22Rv1 (cell line): ENCODE measurements around the gene LRRTM4.

Experiments
- H3K27ac ChIP-seq: fragments of 450-650 bp; 2 replicates; pipeline ENCODE4 v1.5.1; 2017
- ZFX ChIP-seq: fragments of 450-650 bp; IDR thresholded peaks from 2 replicates; pipeline ENCODE4 v1.6.1; 2017; ENCODE audit warnings: antibody characterized with exemption, borderline replicate concordance
- TF ChIP-seq, protein P1 (sequence below): fragments of 450-650 bp; IDR thresholded peaks from 2 replicates; pipeline ENCODE4 v1.5.1; 2017; ENCODE audit warnings: mild to moderate bottlenecking

Gene LRRTM4

DNA sequence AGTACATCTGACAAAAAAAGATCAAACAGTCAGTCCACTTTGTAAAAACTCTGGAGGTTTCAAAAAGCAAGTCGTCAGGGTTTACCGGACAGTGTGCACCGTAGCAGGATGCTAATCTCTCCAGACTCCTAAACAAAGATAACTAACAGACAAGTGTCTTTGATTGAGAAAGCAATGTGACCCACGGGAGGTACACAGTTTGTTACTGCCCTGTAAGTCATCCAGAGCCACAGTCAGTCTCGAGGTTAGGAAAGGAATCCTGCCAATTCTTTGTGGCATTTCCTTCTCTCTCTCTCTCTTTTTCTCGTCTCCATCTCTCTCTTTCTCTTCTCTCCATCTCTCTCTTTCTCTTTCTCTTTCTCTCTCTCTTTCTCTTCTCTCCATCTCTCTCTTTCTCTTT lies 42.8 kb downstream of the LRRTM4 start:
- no peak overlapping the region for H3K27ac ChIP-seq
- TF ChIP-seq, protein P1, sequence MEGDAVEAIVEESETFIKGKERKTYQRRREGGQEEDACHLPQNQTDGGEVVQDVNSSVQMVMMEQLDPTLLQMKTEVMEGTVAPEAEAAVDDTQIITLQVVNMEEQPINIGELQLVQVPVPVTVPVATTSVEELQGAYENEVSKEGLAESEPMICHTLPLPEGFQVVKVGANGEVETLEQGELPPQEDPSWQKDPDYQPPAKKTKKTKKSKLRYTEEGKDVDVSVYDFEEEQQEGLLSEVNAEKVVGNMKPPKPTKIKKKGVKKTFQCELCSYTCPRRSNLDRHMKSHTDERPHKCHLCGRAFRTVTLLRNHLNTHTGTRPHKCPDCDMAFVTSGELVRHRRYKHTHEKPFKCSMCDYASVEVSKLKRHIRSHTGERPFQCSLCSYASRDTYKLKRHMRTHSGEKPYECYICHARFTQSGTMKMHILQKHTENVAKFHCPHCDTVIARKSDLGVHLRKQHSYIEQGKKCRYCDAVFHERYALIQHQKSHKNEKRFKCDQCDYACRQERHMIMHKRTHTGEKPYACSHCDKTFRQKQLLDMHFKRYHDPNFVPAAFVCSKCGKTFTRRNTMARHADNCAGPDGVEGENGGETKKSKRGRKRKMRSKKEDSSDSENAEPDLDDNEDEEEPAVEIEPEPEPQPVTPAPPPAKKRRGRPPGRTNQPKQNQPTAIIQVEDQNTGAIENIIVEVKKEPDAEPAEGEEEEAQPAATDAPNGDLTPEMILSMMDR: no peak
- TF ChIP-seq ZFX: no peak

DNA sequence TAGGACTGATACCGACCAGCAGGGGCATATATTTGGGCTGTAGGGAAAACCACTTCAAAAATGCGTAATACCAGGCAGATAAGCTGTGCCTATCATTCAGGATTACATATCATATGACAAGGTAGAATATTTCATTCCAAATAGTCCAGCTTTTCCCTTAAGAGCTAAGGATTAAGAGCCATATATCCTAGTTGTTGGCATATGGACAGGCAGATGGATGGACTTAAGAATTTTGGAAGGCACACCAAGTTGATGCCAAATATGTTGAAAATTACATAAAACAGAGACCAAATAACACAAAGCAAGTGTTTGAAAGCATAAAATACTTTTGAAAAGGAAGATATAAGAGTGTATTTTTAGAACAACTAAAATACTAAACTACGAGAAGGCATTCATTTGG lies 52.1 kb downstream of the LRRTM4 start:
- TF ChIP-seq, protein P1: no peak
- TF ChIP-seq ZFX: no peak
- no peak overlapping the region for H3K27ac ChIP-seq

DNA sequence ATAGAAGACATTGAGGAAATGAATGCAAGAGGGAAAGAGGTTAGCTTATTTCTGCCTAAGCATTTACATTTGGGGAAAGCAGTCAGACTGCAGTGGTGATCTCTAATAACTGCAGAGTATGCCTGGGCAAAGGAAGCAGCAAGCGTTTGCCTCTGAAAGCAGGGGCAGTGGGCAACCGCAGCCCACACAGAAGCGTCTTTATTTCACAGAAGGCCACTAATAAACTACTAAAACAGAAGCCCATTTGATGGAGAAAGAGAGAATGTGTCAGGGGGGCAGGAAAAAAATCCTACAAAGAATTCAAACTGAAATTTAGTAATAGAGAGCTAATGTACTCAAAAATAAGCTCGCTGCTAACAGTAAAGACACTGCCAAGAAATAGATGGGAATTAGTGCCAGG lies 53.1 kb downstream of the LRRTM4 start:
- no peak overlapping the region for H3K27ac ChIP-seq
- TF ChIP-seq, protein P1: no peak
- TF ChIP-seq ZFX: no peak

DNA sequence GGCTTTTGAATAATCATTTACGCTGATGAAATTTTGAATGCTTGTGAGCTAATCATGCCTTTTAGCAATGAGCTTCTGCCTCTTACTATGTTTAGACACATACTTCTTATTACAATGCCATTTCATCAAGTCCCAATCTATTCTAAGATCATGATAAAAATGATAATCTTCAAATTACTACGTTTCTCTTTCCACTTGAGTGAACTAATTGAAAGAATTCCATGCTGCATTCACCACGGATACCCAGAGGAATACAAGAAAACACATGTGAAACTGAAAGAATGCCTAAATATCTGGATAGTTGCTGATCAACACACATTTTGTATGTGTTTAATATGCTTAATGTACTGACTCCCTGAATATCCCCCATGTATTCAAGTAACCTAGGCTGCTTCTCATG lies 62.3 kb downstream of the LRRTM4 start:
- H3K27ac ChIP-seq: no peak overlapping the region
- TF ChIP-seq, protein P1: no peak
- no peak for TF ChIP-seq ZFX

DNA sequence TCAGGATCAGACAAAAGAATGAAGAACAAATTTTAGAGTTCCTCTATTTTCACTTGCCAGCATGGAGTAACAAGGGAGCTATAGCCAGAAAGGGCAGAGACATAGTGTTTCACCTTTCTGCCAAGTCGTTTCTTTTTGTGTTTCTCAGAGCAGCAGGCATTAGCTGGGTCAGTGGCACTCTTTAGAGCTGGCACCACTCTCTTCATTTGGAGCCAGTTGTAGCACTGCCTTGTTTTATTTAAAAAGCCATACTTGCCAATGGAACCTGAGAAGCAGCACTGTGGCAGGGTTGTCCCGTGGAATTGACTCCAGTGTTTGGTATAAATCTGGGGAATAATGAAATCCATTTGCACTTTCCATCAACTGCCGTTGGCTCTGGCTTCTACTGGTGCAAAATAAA lies 64.0 kb downstream of the LRRTM4 start:
- no peak for TF ChIP-seq ZFX
- TF ChIP-seq, protein P1: no peak
- H3K27ac ChIP-seq: no peak overlapping the region

DNA sequence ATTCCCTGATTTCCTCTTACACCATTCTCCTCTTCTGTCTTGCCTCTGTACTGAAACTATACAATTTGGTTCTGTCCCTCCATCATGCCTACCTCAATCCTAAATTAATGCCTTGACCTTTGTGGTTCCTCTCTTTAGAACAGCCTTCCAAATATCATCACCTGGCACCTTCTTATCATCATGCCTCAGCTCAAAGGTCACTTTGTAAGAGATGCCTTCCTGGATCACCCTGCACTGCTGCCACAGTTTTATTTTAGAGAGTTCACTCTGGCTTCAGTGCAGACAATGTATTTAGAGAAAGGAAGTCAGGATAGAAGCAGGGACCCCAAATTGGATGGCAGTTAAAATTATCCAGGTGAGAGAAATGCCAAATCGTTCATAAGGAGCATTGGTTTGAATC lies 64.5 kb downstream of the LRRTM4 start:
- no peak overlapping the region for H3K27ac ChIP-seq
- TF ChIP-seq, protein P1: no peak
- TF ChIP-seq ZFX: no peak

DNA sequence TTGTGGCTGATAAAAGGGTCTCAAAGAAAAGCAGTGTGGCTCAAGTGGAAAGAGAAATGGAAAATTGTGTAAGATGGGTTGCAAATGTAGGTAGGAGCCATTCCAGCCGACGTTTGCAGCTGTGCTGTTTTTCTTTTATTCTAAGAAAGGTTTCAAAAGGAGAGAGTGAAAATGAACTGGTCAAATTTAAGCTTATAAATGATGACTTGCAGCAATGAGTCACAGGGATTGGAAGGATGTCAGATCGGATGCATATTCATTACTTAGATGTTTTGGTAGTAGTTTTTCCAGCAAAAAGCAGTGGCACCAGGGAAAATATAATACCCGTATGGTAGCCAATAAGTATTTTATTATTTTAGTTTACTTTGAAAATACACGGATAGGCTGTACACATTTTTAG lies 79.1 kb downstream of the LRRTM4 start:
- H3K27ac ChIP-seq: no peak overlapping the region
- TF ChIP-seq ZFX: no peak
- TF ChIP-seq, protein P1: no peak
